Fibroblast of lung (primary cell): ENCODE data around the gene FAM193B. TPM values are rescaled to one million over a fixed set of nuclear protein-coding genes. Genes with fewer than 3 reads are reported as not detected.

Experiments used
- DNase-seq, 2 donors: peaks; one replicate each; pipeline versions ENCODE4 v3.0.0 to v3.0.0-alpha.2; 2010; ENCODE audit warnings: low read depth in 2 of 2
- H2AFZ ChIP-seq: 2 replicates; pipeline ENCODE4 v1.5.1; 2012; ENCODE audit warnings: low read length, control low read depth, inconsistent platforms
- H3K27ac ChIP-seq: 2 replicates; pipeline ENCODE4 v1.5.1; 2011; ENCODE audit warnings: low read length, control low read depth; ENCODE audit not compliant: insufficient read depth
- H3K27me3 ChIP-seq: 2 replicates; pipeline ENCODE4 v1.5.1; 2011; ENCODE audit warnings: mild to moderate bottlenecking, low read length; ENCODE audit not compliant: control insufficient read depth, insufficient read depth
- H3K36me3 ChIP-seq: 2 replicates; pipeline ENCODE4 v1.5.1; 2011; ENCODE audit warnings: low read length; ENCODE audit not compliant: control insufficient read depth, insufficient read depth
- H3K4me1 ChIP-seq: 2 replicates; pipeline ENCODE4 v1.5.1; 2011; ENCODE audit warnings: low read length; ENCODE audit not compliant: control insufficient read depth, insufficient read depth; ENCODE audit errors: extremely low read depth
- H3K4me2 ChIP-seq: 2 replicates; pipeline ENCODE4 v1.5.1; 2011; ENCODE audit warnings: low read length, control low read depth; ENCODE audit not compliant: insufficient read depth; ENCODE audit errors: extremely low read depth
- H3K4me3 ChIP-seq, 4 experiments: fragments of 200-600 bp in 1 of 4; sonication (generic) in 1 of 4; replicated peaks in 1 of 4; 2 replicates each; pipeline ENCODE4 v1.5.1; 2011 to 2016; ENCODE audit warnings: low read length in 4 of 4, low read depth in 3 of 4, mild to moderate bottlenecking in 3 of 4, control low read depth in 2 of 4, inconsistent platforms in 1 of 4, mixed read lengths in 1 of 4; ENCODE audit not compliant: insufficient read depth in 1 of 4; ENCODE audit errors: control extremely low read depth in 1 of 4
- H3K79me2 ChIP-seq: 2 replicates; pipeline ENCODE4 v1.5.1; 2012; ENCODE audit warnings: mild to moderate bottlenecking, low read length, inconsistent platforms; ENCODE audit not compliant: control insufficient read depth, insufficient read depth
- H3K9ac ChIP-seq: 2 replicates; pipeline ENCODE4 v1.5.1; 2011; ENCODE audit warnings: mild to moderate bottlenecking, low read length, control low read depth; ENCODE audit not compliant: insufficient read depth
- H3K9me3 ChIP-seq: 2 replicates; pipeline ENCODE4 v1.5.1; 2012; ENCODE audit warnings: low read depth, low read length; ENCODE audit not compliant: control insufficient read depth, insufficient read depth
- H4K20me1 ChIP-seq: 2 replicates; pipeline ENCODE4 v1.5.1; 2011; ENCODE audit warnings: low read length; ENCODE audit not compliant: control insufficient read depth, insufficient read depth; ENCODE audit errors: extremely low read depth
- CTCF ChIP-seq, 2 donors: IDR thresholded peaks in 1 of 2; conservative IDR thresholded peaks in 1 of 2; 1 replicate in 1 of 2; 2 replicates in 1 of 2; pipeline ENCODE4 v1.5.1; 2011 to 2012; ENCODE audit warnings: low read length in 2 of 2, control low read depth in 1 of 2, inconsistent platforms in 1 of 2, low read depth in 1 of 2, mild to moderate bottlenecking in 1 of 2
- EZH2 ChIP-seq: IDR thresholded peaks from 2 replicates; pipeline ENCODE4 v1.5.1; 2012; ENCODE audit warnings: low read length, control low read depth, mild to moderate bottlenecking; ENCODE audit errors: missing control alignments
- polyA plus RNA-seq, 2 donors: library from polyadenylated mRNA; depleted of rRNA in 1 of 2; stranded (reverse) in 1 of 2; unstranded in 1 of 2; fragments of >200 nt; gene quantifications; 2 replicates each; pipeline ENCODE4 v1.2.1, GENCODE V29; 2011 to 2012; ENCODE audit warnings: missing spikeins in 1 of 2
- total RNA-seq: library from RNA; depleted of rRNA; stranded (reverse); fragments of >200 nt; gene quantifications from 2 replicates; pipeline ENCODE4 v1.2.1, GENCODE V29; 2014

Gene FAM193B
- total and polyA plus RNA-seq, 2 donors (not counting 1 experiment from before 2014, with no cell fraction given) = 27.9 to 28.4 TPM

GRCh38 chr5:177484902-177485549 lies 69.3 kb downstream of the FAM193B start:
- no peak overlapping the region for H3K4me2 ChIP-seq
- no peaks in the 10 kb centered on the region for H3K9me3 ChIP-seq
- H4K20me1 ChIP-seq = no peaks in the 10 kb centered on the region
- H3K9ac ChIP-seq = no peak overlapping the region
- H3K27me3 ChIP-seq = no peaks in the 10 kb centered on the region
- no peak for TF ChIP-seq CTCF (conservative IDR thresholded peaks at IDR 0.05 in 1 of 2, IDR thresholded peaks at IDR 0.05 in 1 of 2; ENCODE audit: low read depth in 1 of 2, low read length in 2 of 2)
- no peak for TF ChIP-seq EZH2
- no peak overlapping the region for H2AFZ ChIP-seq
- no peak overlapping the region for H3K4me3 ChIP-seq
- DNase-seq = no peak
- H3K27ac ChIP-seq = peak overlapping the region; percentile 25
- peaks cover 61% of the 10 kb centered on the region for H3K36me3 ChIP-seq
- peaks cover 7% of the 10 kb centered on the region for H3K79me2 ChIP-seq
- peaks cover 7% of the 10 kb centered on the region for H3K4me1 ChIP-seq

- peaks cover 6% of the 10 kb centered on the region for H3K79me2 ChIP-seq
- H3K9ac ChIP-seq = no peak overlapping the region
- no peak overlapping the region for H3K4me3 ChIP-seq
- H3K27me3 ChIP-seq = no peaks in the 10 kb centered on the region
- H4K20me1 ChIP-seq = no peaks in the 10 kb centered on the region
- H2AFZ ChIP-seq = no peak overlapping the region
- no peak overlapping the region for H3K27ac ChIP-seq
- no peak overlapping the region for H3K4me2 ChIP-seq
- peaks cover 53% of the 10 kb centered on the region for H3K36me3 ChIP-seq
- TF ChIP-seq EZH2 (no peak), CTCF (conservative IDR thresholded peaks at IDR 0.05 in 1 of 2, IDR thresholded peaks at IDR 0.05 in 1 of 2; ENCODE audit: low read depth in 1 of 2, low read length in 2 of 2) (no peak)
- no peaks in the 10 kb centered on the region for H3K9me3 ChIP-seq
- peaks cover 14% of the 10 kb centered on the region for H3K4me1 ChIP-seq
- DNase-seq = no peak
Observed at GRCh38 chr5:177483994-177484901, 70.1 kb downstream of the FAM193B start.

- no peak for DNase-seq
- no peak overlapping the region for H3K4me3 ChIP-seq
- H3K4me1 ChIP-seq = peaks cover 21% of the 10 kb centered on the region
- H3K27ac ChIP-seq = no peak overlapping the region
- no peaks in the 10 kb centered on the region for H3K27me3 ChIP-seq
- peaks cover 1% of the 10 kb centered on the region for H3K79me2 ChIP-seq
- H4K20me1 ChIP-seq = no peaks in the 10 kb centered on the region
- no peak overlapping the region for H2AFZ ChIP-seq
- no peak for TF ChIP-seq EZH2
- no peak for TF ChIP-seq CTCF (conservative IDR thresholded peaks at IDR 0.05 in 1 of 2, IDR thresholded peaks at IDR 0.05 in 1 of 2; ENCODE audit: low read depth in 1 of 2, low read length in 2 of 2)
- H3K4me2 ChIP-seq = no peak overlapping the region
- H3K36me3 ChIP-seq = peaks cover 50% of the 10 kb centered on the region
- no peak overlapping the region for H3K9ac ChIP-seq
- no peaks in the 10 kb centered on the region for H3K9me3 ChIP-seq
Observed at GRCh38 chr5:177483042-177483441, 71.3 kb downstream of the FAM193B start.
